Measurements from ENCODE around the gene SAPCD2.

SAPCD2 gene

DNA sequence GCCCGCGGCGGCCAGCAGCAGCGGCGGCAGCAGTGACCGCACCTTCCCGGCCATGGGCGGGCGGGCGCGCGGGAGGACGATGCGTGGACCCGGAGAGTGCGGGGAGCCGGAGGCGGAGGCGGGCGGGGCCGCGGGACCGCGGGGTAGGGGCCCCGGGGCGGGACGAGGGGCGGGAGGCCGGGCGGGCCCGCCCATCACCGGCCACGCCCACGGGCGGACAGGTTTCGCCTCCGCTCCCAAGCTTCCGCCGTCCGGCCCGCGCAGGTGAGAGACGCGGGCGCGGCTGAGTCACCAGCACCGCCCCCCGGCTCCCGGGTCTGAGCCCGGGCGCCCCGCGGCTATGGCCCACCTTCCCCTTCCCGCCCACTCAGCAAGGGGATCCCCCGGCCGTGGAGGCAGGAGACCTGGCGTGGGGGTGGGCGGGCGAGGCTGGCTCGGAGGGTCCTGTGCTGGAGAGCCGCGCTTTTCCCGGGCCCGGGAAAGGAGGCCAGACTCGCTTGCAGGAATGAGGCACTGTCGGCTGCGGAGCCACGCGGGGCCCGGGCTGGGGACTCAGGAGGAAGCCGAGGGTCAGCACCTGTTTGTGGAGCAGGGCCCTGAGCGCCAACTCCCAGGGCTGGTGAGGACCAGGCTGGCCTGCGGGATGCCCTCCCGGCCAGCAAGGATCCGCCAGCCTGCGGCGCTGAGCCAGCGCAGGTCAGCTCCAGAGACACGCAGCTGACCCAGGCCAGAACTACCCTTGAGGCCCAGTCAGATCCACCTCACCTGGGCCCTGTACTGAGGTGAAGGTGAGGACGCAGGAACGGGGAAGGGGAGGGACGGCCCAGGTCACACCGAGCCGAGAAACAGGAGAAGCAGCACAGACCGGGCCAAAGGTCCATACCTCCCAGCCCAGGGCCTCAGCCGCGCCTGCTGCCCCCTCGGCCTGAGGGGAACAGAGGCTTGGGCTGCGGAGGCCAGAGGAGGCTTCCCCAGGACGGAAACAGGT lies 16.1 kb downstream of the SAPCD2 start, which contains the start of gene ENTPD2:
Gene ENTPD2 (minus strand): TSS at position 118 of the 988 bp plus-strand sequence. CDS start 64 bp downstream, at position 54.
- H3K27me3 Mint-ChIP-seq (ENCODE audit: low read depth): peaks cover 38% of the 10 kb centered on the region
- no peak within 1 kb of the TSS for H3K27ac Mint-ChIP-seq
- H3K36me3 Mint-ChIP-seq (ENCODE audit: low read depth): no peaks in the 10 kb centered on the region
- no peaks in the 10 kb centered on the region for H3K9me3 Mint-ChIP-seq
- no peaks in the 10 kb centered on the region for H3K4me1 Mint-ChIP-seq (ENCODE audit: low read depth)
- H3K4me3 Mint-ChIP-seq: no peak within 1 kb of the TSS

DNA sequence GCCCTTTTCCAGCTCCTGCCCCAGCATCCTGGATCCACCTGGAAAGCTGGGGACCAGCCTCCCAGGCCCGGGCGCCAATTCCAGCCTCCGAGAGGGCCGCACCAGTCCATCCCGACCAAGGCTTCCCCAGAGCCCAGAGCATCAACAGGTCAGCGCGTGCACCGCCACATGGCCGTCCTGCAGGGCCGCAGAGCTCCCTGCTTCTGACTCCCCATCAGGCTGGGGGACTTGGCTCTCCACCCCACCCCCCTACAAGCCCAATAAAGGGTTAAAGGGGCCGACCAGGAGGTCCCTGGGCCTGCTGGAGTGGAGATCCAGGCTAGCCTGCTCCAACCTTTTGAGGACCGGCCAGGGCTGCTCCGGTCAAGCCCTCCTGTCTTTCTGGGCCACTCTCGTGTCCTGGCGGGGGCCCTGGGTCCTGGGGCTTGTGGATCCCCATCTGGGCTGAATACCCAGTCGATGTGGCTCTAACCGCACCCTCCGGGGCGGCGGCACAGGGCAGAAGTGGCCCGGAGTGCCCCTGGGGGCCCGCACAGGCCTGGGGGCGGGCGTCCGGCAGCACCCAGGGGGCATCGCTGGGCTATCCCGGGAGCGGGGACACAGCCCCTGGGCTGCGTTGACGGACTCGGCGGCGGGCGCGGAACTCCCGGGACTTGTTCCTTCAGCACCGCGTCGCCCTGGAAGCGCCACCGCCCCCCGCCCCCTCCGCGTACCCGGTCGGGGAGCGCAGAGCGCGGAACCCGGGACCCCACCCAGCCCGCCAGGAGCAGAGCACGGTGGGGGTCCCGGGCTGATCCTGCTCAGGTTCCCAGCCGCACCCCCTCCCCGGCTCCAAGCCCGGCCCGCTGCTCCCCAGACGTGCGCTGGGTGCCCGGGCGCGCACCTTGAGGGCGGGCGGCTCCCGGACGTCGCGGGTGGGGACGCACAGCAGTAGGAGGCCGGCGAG lies 17.1 kb downstream of the SAPCD2 start:
- Mint-ChIP-seq H3K27me3 (ENCODE audit: low read depth) (peaks cover 30% of the 10 kb centered on the region), H3K4me3 (no peak overlapping the region), H3K4me1 (ENCODE audit: low read depth) (no peaks in the 10 kb centered on the region), H3K9me3 (no peaks in the 10 kb centered on the region), H3K36me3 (ENCODE audit: low read depth) (no peaks in the 10 kb centered on the region), H3K27ac (no peak overlapping the region)

DNA sequence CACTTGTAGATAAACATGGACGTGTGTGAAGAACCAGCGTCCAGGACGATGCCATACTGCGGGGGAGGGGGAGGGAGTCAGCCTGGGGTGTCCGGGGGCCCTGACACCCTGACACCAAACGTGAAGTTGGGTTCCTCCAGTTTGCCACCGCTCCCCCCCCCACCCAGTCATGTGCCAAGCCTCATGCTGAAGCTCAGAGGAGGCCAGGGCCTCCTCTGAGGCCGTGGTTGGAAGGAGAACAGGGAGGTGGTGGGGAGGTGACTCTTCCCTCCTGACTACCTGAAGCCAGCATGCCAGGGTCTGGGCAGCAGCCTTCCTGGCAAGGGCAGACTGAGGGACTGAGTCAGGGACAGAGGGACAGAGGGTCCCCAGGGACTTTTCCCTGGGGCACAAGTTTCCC lies 18.1 kb downstream of the SAPCD2 start:
- Mint-ChIP-seq H3K9me3 (no peaks in the 10 kb centered on the region), H3K27ac (no peak overlapping the region), H3K27me3 (ENCODE audit: low read depth) (peaks cover 37% of the 10 kb centered on the region), H3K4me1 (ENCODE audit: low read depth) (no peaks in the 10 kb centered on the region), H3K36me3 (ENCODE audit: low read depth) (no peaks in the 10 kb centered on the region), H3K4me3 (no peak overlapping the region)

DNA sequence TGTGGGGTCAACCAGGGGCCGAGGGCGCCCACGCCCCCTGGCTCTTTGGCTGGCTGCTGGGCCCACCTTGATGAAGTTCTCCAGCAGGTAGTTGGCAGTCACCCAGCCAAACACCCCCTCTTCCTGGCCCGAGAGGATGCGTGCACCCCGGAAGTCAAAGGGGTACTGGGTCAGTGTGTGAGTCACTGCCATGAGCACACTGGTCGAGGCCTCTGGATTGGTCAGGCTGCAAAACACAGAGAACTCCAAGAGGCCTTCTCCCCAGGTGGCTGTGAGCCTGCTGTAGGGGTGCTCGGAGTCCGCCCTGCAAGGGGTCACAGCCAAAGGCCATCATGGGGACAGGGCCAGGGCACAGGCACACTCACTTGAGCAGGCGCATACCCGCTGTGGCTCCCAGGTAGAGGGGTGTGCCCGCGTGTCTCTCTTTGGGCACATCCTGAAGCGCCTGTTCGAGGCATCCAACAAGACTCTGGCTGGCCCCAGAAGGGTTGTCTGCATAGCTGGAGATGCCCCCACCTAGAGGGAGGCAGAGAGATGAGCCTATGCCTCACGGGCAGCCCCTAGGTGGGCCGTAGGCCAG lies 19.1 kb downstream of the SAPCD2 start:
- H3K9me3 Mint-ChIP-seq: no peaks in the 10 kb centered on the region
- H3K4me1 Mint-ChIP-seq (ENCODE audit: low read depth): no peaks in the 10 kb centered on the region
- H3K4me3 Mint-ChIP-seq: no peak overlapping the region
- no peak overlapping the region for H3K27ac Mint-ChIP-seq
- H3K36me3 Mint-ChIP-seq (ENCODE audit: low read depth): no peaks in the 10 kb centered on the region
- peaks cover 42% of the 10 kb centered on the region for H3K27me3 Mint-ChIP-seq (ENCODE audit: low read depth)

DNA sequence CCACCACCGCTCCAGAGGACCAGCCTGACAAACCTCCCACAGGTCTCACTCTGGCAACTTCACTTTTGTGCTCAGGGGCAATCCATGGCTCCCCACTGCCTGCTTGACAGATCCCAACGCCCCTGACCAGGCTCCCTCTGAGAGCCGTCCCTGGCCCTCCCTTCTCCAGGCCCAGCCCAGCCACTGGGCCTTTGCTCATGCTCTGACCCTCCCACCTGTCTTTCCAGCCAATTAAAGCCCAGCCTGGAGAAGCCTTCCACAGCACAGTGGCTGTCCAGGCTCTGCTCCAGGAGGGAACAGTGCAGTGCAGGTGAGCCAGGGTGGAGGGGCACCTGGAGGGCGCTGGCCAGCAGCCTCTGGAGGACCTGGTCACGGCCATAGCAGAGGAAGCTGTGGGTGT lies 19.8 kb downstream of the SAPCD2 start:
- H3K4me1 Mint-ChIP-seq (ENCODE audit: low read depth): no peaks in the 10 kb centered on the region
- no peak overlapping the region for H3K4me3 Mint-ChIP-seq
- no peaks in the 10 kb centered on the region for H3K9me3 Mint-ChIP-seq
- H3K27ac Mint-ChIP-seq: no peak overlapping the region
- peaks cover 42% of the 10 kb centered on the region for H3K27me3 Mint-ChIP-seq (ENCODE audit: low read depth)
- no peaks in the 10 kb centered on the region for H3K36me3 Mint-ChIP-seq (ENCODE audit: low read depth)

DNA sequence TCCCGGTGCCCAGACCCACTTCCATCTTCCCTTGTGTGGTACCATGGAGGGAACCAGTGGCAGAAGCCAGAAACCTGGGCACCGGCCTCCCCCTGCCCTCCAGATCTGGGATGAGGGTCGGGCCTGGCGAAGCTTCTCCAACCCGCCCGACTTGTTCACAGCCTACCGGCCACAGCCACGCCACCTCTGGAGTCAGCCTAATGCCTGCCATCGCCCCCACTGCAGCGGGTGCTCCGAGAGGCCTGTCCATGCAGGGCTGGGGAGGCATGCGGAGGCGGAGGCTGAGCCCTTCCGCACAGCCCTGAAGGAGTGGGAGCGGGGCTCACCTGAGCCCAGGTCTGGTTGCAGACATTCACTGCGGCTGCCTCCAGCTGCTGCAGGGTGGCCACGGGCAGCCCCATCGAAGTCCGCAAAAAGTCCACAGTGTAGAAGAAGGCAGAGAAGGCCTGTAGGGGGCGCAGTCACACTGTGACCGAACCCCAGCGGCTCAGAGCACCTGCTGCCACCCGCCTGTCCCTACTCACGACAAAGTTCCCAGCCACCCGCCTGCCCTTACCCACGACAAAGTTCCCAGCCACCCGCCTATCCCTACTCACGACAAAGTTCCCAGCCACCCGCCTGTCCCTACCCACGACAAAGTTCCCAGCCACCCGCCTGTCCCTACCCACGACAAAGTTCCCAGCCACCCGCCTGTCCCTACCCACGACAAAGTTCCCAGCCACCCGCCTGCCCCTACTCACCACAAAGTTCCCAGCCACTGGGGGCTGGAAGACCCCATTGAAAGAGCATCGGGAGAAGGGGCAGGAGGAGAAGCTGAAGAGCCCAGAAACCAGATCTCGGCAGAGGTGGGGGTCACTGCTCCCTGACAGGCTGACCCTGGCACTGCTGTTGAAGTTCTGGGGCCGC lies 20.6 kb downstream of the SAPCD2 start:
- Mint-ChIP-seq H3K9me3 (no peaks in the 10 kb centered on the region), H3K4me1 (ENCODE audit: low read depth) (peaks cover 2% of the 10 kb centered on the region), H3K4me3 (no peak overlapping the region), H3K27ac (no peak overlapping the region), H3K27me3 (ENCODE audit: low read depth) (peaks cover 45% of the 10 kb centered on the region), H3K36me3 (ENCODE audit: low read depth) (no peaks in the 10 kb centered on the region)

DNA sequence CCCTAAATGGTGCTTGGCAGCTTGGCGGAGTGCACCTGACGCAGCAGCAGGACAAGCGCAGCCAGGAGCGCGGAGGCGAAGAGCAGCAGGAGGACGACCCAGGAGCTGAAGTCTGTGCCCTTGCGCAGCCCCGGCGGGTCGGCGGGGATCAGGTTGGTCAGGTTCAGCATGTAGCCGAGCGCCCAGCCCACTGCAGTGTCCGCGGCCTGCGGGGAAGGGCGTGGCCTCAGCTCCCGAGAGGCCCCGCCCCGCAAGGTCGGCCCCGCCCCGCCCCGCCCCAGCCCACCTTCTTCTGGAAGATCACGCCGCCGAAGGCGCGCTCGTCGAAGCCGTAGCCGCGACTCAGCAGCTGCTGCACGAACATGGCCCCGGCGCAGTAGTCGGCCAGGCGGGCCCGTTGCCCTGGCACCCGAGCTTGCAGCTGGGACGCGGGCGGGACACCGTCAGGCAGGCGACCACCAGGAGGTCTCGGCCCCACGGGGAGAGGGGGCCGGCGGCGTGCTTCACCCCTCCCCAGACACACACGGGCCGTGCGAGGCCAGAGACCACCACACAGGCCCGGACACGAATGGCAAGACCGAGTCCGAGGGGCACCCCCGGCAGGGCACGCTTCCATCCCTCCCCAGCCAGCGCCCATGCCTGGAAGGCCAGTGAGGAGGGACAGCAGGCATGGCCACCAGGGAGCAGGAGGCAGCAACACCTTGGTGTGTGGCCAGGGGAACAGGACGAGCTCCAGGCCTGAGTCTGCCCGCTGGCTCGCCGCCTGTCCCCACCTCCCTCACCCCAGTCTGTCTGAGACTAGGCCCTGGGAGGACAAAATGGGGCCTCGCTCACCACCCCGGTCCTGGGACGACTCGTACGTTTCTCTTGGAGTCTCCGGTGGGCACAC lies 21.5 kb downstream of the SAPCD2 start:
- Mint-ChIP-seq H3K4me3 (no peak overlapping the region), H3K36me3 (ENCODE audit: low read depth) (no peaks in the 10 kb centered on the region)

DNA sequence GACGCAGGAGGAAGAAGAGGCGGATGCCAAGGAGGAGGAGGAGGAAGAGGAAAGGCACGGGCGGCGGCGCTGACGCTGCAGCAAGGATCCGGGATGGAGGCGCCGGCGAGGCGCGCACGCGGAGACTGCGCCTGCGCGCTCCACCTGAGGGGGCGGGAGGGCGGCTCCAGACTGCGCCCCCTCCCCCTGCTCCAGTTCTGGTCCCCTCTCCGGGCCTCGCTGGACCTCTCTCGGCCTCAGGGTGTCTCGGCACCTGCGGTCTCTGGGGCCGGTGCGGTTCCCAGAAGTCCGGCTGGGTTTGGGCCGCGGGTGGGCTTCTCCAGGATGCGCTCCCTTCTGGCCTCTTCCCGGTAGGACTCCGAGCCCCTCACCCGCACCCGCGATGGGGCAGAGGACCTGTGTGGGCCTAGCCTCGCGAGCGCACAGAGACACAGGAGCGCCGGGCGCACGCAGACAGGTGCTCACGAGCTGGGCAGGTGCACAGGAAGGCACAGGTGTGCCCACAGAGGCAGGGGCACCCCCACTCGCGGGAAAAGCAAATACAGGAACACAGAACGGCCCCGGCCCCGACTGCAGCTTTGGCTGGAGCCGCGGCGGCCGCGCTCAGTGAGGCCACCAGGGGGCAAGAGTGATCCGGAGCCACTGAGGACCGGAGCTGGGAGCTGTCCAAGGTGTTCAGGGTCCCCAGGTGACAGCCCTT lies 24.1 kb downstream of the SAPCD2 start, which contains the start of gene NPDC1:
Gene NPDC1 (minus strand): TSS at position 90 of the 700 bp plus-strand sequence. CDS start 188 bp downstream, outside the sequence.
- H3K27me3 Mint-ChIP-seq (ENCODE audit: low read depth): peaks cover 37% of the 10 kb centered on the region

More for the DNA sequence above, 21.5 kb downstream of the SAPCD2 start:
- Mint-ChIP-seq H3K9me3 (no peaks in the 10 kb centered on the region), H3K27me3 (ENCODE audit: low read depth) (peaks cover 50% of the 10 kb centered on the region), H3K4me1 (ENCODE audit: low read depth) (peaks cover 3% of the 10 kb centered on the region), H3K27ac (no peak overlapping the region)

DNA sequence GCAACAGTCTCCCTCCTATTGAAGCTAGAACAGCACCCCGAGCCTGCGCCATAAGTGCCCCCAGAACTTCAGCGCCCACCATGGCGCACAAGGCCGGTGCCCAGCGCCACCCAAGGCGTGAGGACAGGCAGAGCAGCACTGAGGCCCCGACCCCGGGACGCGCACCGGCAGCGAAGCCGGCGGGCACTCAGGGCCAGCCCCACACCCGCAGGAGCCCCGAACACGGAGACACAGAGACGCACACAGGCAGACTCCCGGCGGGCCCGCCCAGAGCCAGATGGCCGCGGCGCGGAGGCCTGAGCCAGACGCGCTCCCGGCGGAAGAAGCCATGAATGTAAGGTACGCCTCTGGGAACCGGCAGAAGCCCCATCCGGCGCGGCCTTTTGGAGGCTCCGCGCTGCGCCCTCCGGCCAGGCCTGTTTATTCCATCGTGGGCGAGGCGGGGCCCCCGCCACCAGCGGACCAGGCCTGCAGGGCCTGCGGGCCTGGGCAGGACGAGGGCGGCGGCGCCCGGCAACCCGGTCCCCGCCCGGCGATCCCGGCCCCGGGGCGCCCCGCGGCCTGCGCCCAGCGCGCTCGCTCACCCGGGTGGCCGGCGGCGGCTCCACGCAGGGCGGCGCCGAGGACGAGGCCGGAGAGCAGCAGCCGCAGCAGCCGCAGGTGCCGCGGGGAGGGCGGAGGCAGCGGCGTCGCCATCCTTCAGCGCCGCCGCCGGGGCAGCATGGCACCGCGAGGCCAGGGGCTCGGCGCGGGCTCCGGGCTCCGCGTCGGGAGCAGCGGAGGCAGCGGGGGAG lies 24.9 kb downstream of the SAPCD2 start:
- Mint-ChIP-seq H3K4me3 (peak overlapping the region; percentile 78), H3K36me3 (ENCODE audit: low read depth) (no peaks in the 10 kb centered on the region), H3K27me3 (ENCODE audit: low read depth) (peaks cover 34% of the 10 kb centered on the region), H3K4me1 (ENCODE audit: low read depth) (peaks cover 3% of the 10 kb centered on the region), H3K27ac (no peak overlapping the region), H3K9me3 (no peaks in the 10 kb centered on the region)

More for the DNA sequence above, 24.1 kb downstream of the SAPCD2 start, which contains the start of gene NPDC1:
- H3K9me3 Mint-ChIP-seq: no peaks in the 10 kb centered on the region
- no peaks in the 10 kb centered on the region for H3K36me3 Mint-ChIP-seq (ENCODE audit: low read depth)
- H3K4me3 Mint-ChIP-seq: peak within 1 kb of the TSS; percentile 78
- H3K27ac Mint-ChIP-seq: no peak within 1 kb of the TSS
- peaks cover 3% of the 10 kb centered on the region for H3K4me1 Mint-ChIP-seq (ENCODE audit: low read depth)

DNA sequence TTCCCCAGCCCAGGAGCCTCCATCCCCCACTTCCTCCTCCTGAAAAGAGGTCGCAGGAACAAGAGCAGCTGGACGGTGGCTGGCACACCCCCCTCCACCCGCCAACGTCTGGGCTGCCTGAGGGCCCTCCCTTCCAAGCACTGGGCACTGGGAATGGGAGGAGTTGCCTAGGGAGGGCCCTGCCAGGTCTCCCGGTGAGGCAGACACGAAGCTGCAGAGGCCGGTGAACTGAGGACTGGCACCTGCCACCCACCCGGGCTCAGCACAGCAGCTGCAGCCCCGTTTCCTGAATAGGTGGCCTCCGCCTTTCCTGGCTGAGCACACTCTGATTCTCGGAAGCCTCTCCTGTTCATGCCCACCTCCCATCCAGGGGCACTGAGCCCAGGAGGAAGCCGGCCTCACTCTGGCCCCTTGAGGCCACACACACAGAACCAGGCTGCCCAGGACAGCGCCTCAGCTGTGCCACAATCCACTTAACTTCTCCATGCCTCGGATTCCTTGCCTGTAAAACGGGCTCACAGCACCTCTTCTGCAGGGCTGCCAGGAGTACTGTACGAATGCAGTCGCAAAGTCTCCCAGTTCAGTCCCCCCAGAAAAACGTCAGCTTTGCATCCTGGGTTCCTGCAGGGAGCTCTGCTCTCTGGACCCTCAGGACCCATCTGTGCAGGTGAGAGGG lies 25.7 kb downstream of the SAPCD2 start:
- Mint-ChIP-seq H3K4me3 (peak overlapping the region; percentile 78), H3K4me1 (ENCODE audit: low read depth) (peaks cover 3% of the 10 kb centered on the region), H3K36me3 (ENCODE audit: low read depth) (no peaks in the 10 kb centered on the region), H3K9me3 (no peaks in the 10 kb centered on the region), H3K27me3 (ENCODE audit: low read depth) (peaks cover 27% of the 10 kb centered on the region), H3K27ac (no peak overlapping the region)

DNA sequence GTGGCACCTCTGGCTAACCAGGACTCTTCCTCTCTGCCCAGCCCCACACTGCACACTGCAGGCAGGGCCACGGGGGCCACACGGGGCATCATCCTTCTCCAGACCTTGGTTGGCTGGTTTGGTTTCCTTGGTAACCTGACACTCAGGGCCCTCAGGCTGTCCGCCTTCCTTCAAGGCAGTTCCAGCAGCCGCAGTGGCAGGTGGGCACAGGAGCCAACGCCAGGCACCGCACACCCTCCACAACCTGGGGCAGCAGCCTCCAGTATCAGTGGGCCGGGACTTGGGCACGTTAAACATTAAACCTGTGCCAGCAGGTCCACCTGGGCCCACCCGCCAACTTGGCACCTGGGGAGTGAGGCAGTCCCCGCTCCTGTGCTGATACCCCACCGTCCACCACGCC lies 26.3 kb downstream of the SAPCD2 start:
- no peak overlapping the region for H3K27ac Mint-ChIP-seq
- peaks cover 3% of the 10 kb centered on the region for H3K4me1 Mint-ChIP-seq (ENCODE audit: low read depth)
- H3K36me3 Mint-ChIP-seq (ENCODE audit: low read depth): no peaks in the 10 kb centered on the region
- H3K4me3 Mint-ChIP-seq: peak overlapping the region; percentile 78
- H3K27me3 Mint-ChIP-seq (ENCODE audit: low read depth): peaks cover 24% of the 10 kb centered on the region
- no peaks in the 10 kb centered on the region for H3K9me3 Mint-ChIP-seq

All from T-helper 1 cell treated with Interleukin-12 subunit alpha and Interleukin-12 subunit beta and Interleukin-4 antibody, amounts not matched to agents 30 μg/mL and 1 μg/mL, for 36 hours (primary cell).